IMR-90 (cell line): ENCODE results near the gene TMEM170B.

Experiments
- BHLHE40 ChIP-seq: fragments of 150-350 bp; IDR thresholded peaks from 2 replicates; pipeline ENCODE4 v1.6.1; 2016; ENCODE audit warnings: mild to moderate bottlenecking, low read depth, low read length
- CEBPB ChIP-seq: IDR thresholded peaks from 2 replicates; pipeline ENCODE4 v1.6.1; 2012; ENCODE audit warnings: low read depth, low read length, improper control_type of control experiment
- CHD1 ChIP-seq: IDR thresholded peaks from 2 replicates; pipeline ENCODE4 v1.6.1; 2012; ENCODE audit warnings: low read depth, low read length, improper control_type of control experiment
- CTCF ChIP-seq: conservative IDR thresholded peaks from 2 replicates; pipeline ENCODE4 v1.5.1; 2012; ENCODE audit warnings: mild to moderate bottlenecking, low read depth, low read length, improper control_type of control experiment
- ELK1 ChIP-seq: fragments of 150-350 bp; IDR thresholded peaks from 2 replicates; pipeline ENCODE4 v1.6.1; 2016; ENCODE audit warnings: low read depth, mild to moderate bottlenecking, low read length, moderate library complexity, borderline replicate concordance
- FOS ChIP-seq: fragments of 150-350 bp; IDR thresholded peaks from 2 replicates; pipeline ENCODE4 v1.6.1; 2016; ENCODE audit warnings: low read depth, low read length
- MAZ ChIP-seq: IDR thresholded peaks from 2 replicates; pipeline ENCODE4 v1.6.1; 2012; ENCODE audit warnings: low read depth, mild to moderate bottlenecking, low read length, improper control_type of control experiment, moderate library complexity, borderline replicate concordance
- MXI1 ChIP-seq: IDR thresholded peaks from 2 replicates; pipeline ENCODE4 v1.6.1; 2012; ENCODE audit warnings: low read depth, mild to moderate bottlenecking, low read length, moderate library complexity, borderline replicate concordance
- NFE2L2 ChIP-seq: fragments of 150-350 bp; IDR thresholded peaks from 2 replicates; pipeline ENCODE4 v1.6.1; 2016; ENCODE audit warnings: low read depth, mild to moderate bottlenecking, low read length
- POLR2A ChIP-seq: IDR thresholded peaks from 2 replicates; pipeline ENCODE4 v1.6.1; 2012; ENCODE audit warnings: mild to moderate bottlenecking, low read depth, low read length
- RAD21 ChIP-seq: IDR thresholded peaks from 2 replicates; pipeline ENCODE4 v1.6.1; 2012; ENCODE audit warnings: low read length, improper control_type of control experiment
- RCOR1 ChIP-seq: IDR thresholded peaks from 2 replicates; pipeline ENCODE4 v1.6.1; 2012; ENCODE audit warnings: mild to moderate bottlenecking, low read length, improper control_type of control experiment; ENCODE audit not compliant: insufficient replicate concordance
- RFX5 ChIP-seq: IDR thresholded peaks from 2 replicates; pipeline ENCODE4 v1.8.0; 2012; ENCODE audit warnings: low read depth, mild to moderate bottlenecking, low read length, moderate library complexity
- USF2 ChIP-seq: fragments of 150-350 bp; IDR thresholded peaks from 2 replicates; pipeline ENCODE4 v1.6.1; 2017; ENCODE audit warnings: mild to moderate bottlenecking, antibody characterized with exemption, low read length, low read depth

GRCh38 chr6:11584244-11584643 is 46.7 kb downstream of the TMEM170B start:
- TF ChIP-seq CTCF (no peak), USF2 (no peak), BHLHE40 (no peak), MXI1 (no peak), POLR2A (no peak), ELK1 (no peak), RCOR1 (no peak), CEBPB (peak; percentile 99), RAD21 (no peak), CHD1 (no peak), FOS (no peak), NFE2L2 (no peak), MAZ (no peak), RFX5 (no peak)
